ENCODE measurements around the gene DFFB.
"Not testable (repeated sequence)": the region's sequence is repeated elsewhere in the genome, so short reads cannot be mapped to it uniquely, and the experiment has no call there.

Gene DFFB

GRCh38 chr1:3917761-3918160 lies 60.5 kb downstream of the DFFB start:
- no peaks in the 10 kb centered on the region for H3K9me3 ChIP-seq (ENCODE audit: insufficient read depth, low read depth, low read length)
- H3K79me2 ChIP-seq (ENCODE audit: insufficient read depth, low read length), result no peaks in the 10 kb centered on the region
- no peak for TF ChIP-seq CTCF (conservative IDR thresholded peaks at IDR 0.05; ENCODE audit: low read length)
- no peak for TF ChIP-seq EZH2phosphoT487 (IDR thresholded peaks at IDR 0.05; ENCODE audit: borderline replicate concordance)
- H2AFZ ChIP-seq (ENCODE audit: low read length), result no peak overlapping the region
- no peaks in the 10 kb centered on the region for H3K27me3 ChIP-seq (ENCODE audit: insufficient read depth, low read length, poor library complexity, severe bottlenecking)
- no peaks in the 10 kb centered on the region for H3K9me2 ChIP-seq (replicated peaks; ENCODE audit: low read depth, low read length)
- no peak overlapping the region for H3K4me3 ChIP-seq (ENCODE audit: low read length, poor library complexity, severe bottlenecking)
- H3K36me3 ChIP-seq (ENCODE audit: insufficient read depth, low read length), result no peaks in the 10 kb centered on the region
- no peaks in the 10 kb centered on the region for H4K20me1 ChIP-seq (ENCODE audit: insufficient read depth, low read length, poor library complexity, severe bottlenecking)
- no peak overlapping the region for H3K9ac ChIP-seq (ENCODE audit: low read depth, low read length, poor library complexity, severe bottlenecking)
- no peaks in the 10 kb centered on the region for H3F3A ChIP-seq (ENCODE audit: low read depth)
- H3K4me1 ChIP-seq (ENCODE audit: insufficient read depth, low read length, poor library complexity, severe bottlenecking), result no peaks in the 10 kb centered on the region
- no peak overlapping the region for H3K4me2 ChIP-seq (ENCODE audit: low read depth, low read length, poor library complexity, severe bottlenecking)

DNA sequence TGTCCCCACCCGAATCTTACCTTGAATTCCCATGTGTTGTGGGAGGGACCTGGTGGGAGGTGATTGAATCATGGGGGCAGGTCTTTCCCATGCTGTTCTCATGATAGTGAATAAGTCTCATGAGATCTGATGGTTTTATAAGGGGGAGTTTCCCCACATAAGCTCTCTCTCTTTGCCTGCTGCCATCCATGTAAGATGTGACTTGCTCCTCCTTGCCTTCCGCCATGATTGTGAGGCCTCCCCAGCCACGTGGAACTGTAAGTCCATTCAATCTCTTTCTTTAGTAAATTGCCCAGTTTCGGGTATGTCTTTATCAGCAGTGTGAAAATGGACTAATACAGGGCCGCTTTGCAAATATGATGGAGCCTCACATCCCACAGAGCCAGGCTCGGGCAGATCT lies 61.1 kb downstream of the DFFB start:
- H2AFZ ChIP-seq (ENCODE audit: low read length); H3K79me2 ChIP-seq (ENCODE audit: insufficient read depth, low read length); H3K4me3 ChIP-seq (ENCODE audit: low read length, poor library complexity, severe bottlenecking); H4K20me1 ChIP-seq (ENCODE audit: insufficient read depth, low read length, poor library complexity, severe bottlenecking); H3K4me1 ChIP-seq (ENCODE audit: insufficient read depth, low read length, poor library complexity, severe bottlenecking); H3F3A ChIP-seq (ENCODE audit: low read depth); H3K36me3 ChIP-seq (ENCODE audit: insufficient read depth, low read length); H3K27me3 ChIP-seq (ENCODE audit: insufficient read depth, low read length, poor library complexity, severe bottlenecking); H3K4me2 ChIP-seq (ENCODE audit: low read depth, low read length, poor library complexity, severe bottlenecking); H3K9ac ChIP-seq (ENCODE audit: low read depth, low read length, poor library complexity, severe bottlenecking); H3K9me2 ChIP-seq (replicated peaks; ENCODE audit: low read depth, low read length); H3K9me3 ChIP-seq (ENCODE audit: insufficient read depth, low read depth, low read length): not testable (repeated sequence)

- TF ChIP-seq EZH2phosphoT487 (IDR thresholded peaks at IDR 0.05; ENCODE audit: borderline replicate concordance), result no peak
- TF ChIP-seq CTCF (conservative IDR thresholded peaks at IDR 0.05; ENCODE audit: low read length), result no peak
- Histone ChIP-seq H3K36me3 (ENCODE audit: insufficient read depth, low read length) (no peaks in the 10 kb centered on the region), H3K9me2 (replicated peaks; ENCODE audit: low read depth, low read length) (no peaks in the 10 kb centered on the region), H2AFZ (ENCODE audit: low read length) (no peak overlapping the region), H3K79me2 (ENCODE audit: insufficient read depth, low read length) (no peaks in the 10 kb centered on the region), H3F3A (ENCODE audit: low read depth) (no peaks in the 10 kb centered on the region), H3K4me1 (ENCODE audit: insufficient read depth, low read length, poor library complexity, severe bottlenecking) (no peaks in the 10 kb centered on the region), H4K20me1 (ENCODE audit: insufficient read depth, low read length, poor library complexity, severe bottlenecking) (no peaks in the 10 kb centered on the region), H3K4me2 (ENCODE audit: low read depth, low read length, poor library complexity, severe bottlenecking) (no peak overlapping the region), H3K27me3 (ENCODE audit: insufficient read depth, low read length, poor library complexity, severe bottlenecking) (no peaks in the 10 kb centered on the region), H3K9ac (ENCODE audit: low read depth, low read length, poor library complexity, severe bottlenecking) (no peak overlapping the region), H3K4me3 (ENCODE audit: low read length, poor library complexity, severe bottlenecking) (no peak overlapping the region), H3K9me3 (ENCODE audit: insufficient read depth, low read depth, low read length) (no peaks in the 10 kb centered on the region)
These were observed 61.8 kb downstream of the DFFB start for GRCh38 chr1:3918966-3919611.

DNA sequence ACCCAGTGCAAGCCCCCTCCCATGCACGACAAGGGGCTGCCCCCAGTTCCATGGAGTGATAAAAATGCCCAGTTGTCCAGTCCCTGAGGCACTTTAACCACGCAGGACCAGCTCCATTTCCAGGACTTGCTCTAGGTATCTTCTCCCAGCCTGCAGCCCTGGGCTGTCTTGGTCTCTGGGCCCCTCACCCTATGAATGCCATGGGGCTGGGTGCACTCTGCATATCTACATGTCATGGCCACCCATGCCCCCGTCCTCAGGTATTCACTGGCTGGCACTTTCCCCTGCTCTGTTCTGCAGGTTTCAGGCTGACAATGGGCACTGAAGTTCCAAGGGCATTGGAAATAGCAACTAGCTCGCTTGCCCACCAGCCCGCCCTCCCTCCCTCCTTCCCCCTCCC lies 62.4 kb downstream of the DFFB start:
- no peaks in the 10 kb centered on the region for H3K4me1 ChIP-seq (ENCODE audit: insufficient read depth, low read length, poor library complexity, severe bottlenecking)
- H3K9me2 ChIP-seq (replicated peaks; ENCODE audit: low read depth, low read length), result no peaks in the 10 kb centered on the region
- no peak overlapping the region for H2AFZ ChIP-seq (ENCODE audit: low read length)
- TF ChIP-seq EZH2phosphoT487 (IDR thresholded peaks at IDR 0.05; ENCODE audit: borderline replicate concordance), result no peak
- TF ChIP-seq CTCF (conservative IDR thresholded peaks at IDR 0.05; ENCODE audit: low read length), result no peak
- no peaks in the 10 kb centered on the region for H3K79me2 ChIP-seq (ENCODE audit: insufficient read depth, low read length)
- H3K27me3 ChIP-seq (ENCODE audit: insufficient read depth, low read length, poor library complexity, severe bottlenecking), result no peaks in the 10 kb centered on the region
- no peak overlapping the region for H3K9ac ChIP-seq (ENCODE audit: low read depth, low read length, poor library complexity, severe bottlenecking)
- no peak overlapping the region for H3K4me3 ChIP-seq (ENCODE audit: low read length, poor library complexity, severe bottlenecking)
- no peaks in the 10 kb centered on the region for H3K36me3 ChIP-seq (ENCODE audit: insufficient read depth, low read length)
- no peaks in the 10 kb centered on the region for H3F3A ChIP-seq (ENCODE audit: low read depth)
- no peak overlapping the region for H3K4me2 ChIP-seq (ENCODE audit: low read depth, low read length, poor library complexity, severe bottlenecking)
- H3K9me3 ChIP-seq (ENCODE audit: insufficient read depth, low read depth, low read length), result no peaks in the 10 kb centered on the region
- no peaks in the 10 kb centered on the region for H4K20me1 ChIP-seq (ENCODE audit: insufficient read depth, low read length, poor library complexity, severe bottlenecking)
